NCI-H82 treated with DMSO at 0.1 percent for 48 hours (cell line): ENCODE measurements around the gene KNCN.

Experiments
- DNase-seq: peaks from one replicate; lab custom pipeline; 2025; ENCODE audit not compliant: unreplicated experiment; lab: John Stamatoyannopoulos, UW

Gene KNCN

DNA sequence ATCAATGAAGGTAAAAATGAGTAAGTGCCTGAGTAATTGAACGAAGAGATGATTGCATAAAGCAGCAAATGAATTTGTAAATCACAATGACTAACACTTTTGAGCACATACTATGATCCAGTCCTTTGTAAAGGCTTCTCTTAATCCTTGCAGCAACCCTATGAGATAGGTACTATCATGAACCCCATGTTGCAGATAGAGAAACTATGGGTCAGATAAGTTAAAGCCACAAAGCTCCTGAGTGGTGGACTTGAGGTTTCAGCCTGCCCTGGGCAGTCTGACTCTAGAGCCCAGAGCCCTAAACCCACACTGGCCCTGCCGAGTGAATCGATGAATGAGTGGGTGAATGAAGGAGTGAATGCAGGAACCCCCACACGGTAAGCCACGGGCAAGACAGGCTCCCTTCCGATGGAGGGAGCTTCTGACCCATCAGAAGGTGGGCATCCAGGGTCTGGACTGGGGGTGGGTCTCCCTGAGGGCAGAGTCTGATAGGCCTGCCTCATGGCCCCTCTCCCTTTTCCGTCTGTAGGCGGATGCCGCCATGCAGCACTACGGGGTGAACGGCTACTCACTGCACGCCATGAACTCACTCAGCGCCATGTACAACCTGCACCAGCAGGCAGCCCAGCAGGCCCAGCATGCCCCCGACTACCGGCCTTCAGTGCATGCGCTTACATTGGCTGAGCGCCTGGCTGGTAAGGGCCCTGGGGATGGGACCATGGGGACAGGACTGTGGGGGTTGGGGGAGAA, 44.8 kb downstream of the KNCN start:
- DNase-seq = no peak

- DNase-seq = no peak
Observed at GRCh38 chr1:46503421-46503820, 48.0 kb downstream of the KNCN start.

- no peak for DNase-seq
Observed at GRCh38 chr1:46501528-46501927, 49.9 kb downstream of the KNCN start.

- DNase-seq = no peak
Observed at GRCh38 chr1:46497665-46498064, 53.8 kb downstream of the KNCN start.

DNA sequence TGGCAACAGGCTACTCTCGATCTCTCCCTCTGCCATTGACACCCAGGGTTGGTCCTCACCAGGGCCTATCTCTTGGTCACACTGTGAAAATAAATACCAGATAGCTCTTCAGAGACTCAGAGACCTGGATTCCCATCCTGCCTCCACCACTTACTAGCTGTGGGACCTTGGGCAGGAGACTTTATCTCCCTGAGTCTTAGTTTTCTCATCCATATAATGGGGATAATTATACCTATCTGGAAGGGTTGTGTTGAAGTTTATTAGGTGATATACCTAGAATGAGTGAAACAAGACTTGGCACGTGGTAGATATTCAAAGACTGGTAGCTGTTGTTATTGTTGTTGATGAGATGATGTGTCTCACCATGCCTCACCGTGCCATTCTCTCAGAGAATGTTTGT, 54.4 kb downstream of the KNCN start:
- no peak for DNase-seq

GRCh38 chr1:46496505-46496904, 54.9 kb downstream of the KNCN start:
- no peak for DNase-seq

DNA sequence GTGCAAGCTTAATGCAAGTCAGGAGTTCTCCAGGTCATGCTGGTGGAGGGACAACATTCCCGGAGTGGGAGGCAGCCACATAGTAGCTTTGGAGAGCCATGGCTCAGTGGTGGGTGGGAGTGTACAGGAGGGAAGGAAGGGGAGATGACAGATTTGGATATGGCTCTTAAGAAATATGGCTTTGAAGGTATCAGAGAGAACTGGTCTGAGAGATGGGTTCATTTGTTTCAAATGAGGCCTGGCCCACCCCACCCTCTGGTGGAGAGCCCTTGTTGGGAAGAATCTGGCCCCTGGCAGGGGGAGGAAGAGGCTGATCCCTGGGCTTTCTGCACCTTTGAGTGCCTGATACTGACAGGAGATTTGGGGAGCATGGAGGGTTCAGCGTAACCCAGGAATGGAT, 55.7 kb downstream of the KNCN start:
- DNase-seq = no peak
